ENCODE data around the gene NOM1.

- TF ChIP-seq REST (IDR thresholded peaks at IDR 0.05; ENCODE audit: insufficient replicate concordance, low read depth) (no peak), CTCF (IDR thresholded peaks at IDR 0.05; ENCODE audit: insufficient read depth, low read length) (no peak), POLR2AphosphoS5 (IDR thresholded peaks at IDR 0.05; ENCODE audit: low read depth) (no peak), GABPA (IDR thresholded peaks at IDR 0.05; ENCODE audit: low read depth) (no peak), SPI1 (IDR thresholded peaks at IDR 0.05; ENCODE audit: borderline replicate concordance, low read depth) (no peak)
Observed at GRCh38 chr7:156964971-156965370, 15.5 kb downstream of the NOM1 start.
